GM12891 (cell line): ENCODE measurements around the gene TFIP11.

ENCODE experiments used
- POLR2A ChIP-seq: IDR thresholded peaks from 2 replicates; pipeline ENCODE4 v1.6.1; 2011; ENCODE audit warnings: low read depth, low read length, control low read depth
- POLR2AphosphoS5 ChIP-seq: IDR thresholded peaks from 2 replicates; pipeline ENCODE4 v1.6.1; 2011; ENCODE audit warnings: low read depth, low read length, control low read depth
- TAF1 ChIP-seq: IDR thresholded peaks from 2 replicates; pipeline ENCODE4 v1.6.1; 2011; ENCODE audit warnings: low read depth, low read length, control low read depth

DNA sequence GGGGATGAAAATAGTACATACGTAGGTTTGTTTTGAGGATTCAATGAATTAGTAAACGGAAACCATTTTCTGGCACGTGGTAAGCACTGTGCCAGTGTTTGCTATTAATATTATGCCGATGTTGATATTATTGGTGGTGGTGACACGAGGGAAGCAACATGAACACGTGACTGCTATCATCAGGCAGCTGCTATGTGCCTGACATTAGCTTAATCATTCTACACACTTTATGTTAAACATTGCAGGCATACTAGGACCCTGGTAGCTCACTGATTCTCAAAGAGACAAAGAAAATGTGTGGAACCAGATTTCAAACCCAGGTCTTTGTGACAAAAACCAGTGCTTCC lies 27.9 kb downstream of the TFIP11 start:
- TF ChIP-seq POLR2A (no peak), POLR2AphosphoS5 (no peak), TAF1 (no peak)
